ENCODE measurements around the gene SERBP1. TPM values are rescaled to one million over a fixed set of nuclear protein-coding genes. Genes with fewer than 3 reads are reported as not detected.

SERBP1 gene
- total and polyA plus RNA-seq, 2 of the 8 experiments (the other 6 are each of a cell fraction or from before 2014, with no cell fraction given): 229 to 536 TPM

DNA sequence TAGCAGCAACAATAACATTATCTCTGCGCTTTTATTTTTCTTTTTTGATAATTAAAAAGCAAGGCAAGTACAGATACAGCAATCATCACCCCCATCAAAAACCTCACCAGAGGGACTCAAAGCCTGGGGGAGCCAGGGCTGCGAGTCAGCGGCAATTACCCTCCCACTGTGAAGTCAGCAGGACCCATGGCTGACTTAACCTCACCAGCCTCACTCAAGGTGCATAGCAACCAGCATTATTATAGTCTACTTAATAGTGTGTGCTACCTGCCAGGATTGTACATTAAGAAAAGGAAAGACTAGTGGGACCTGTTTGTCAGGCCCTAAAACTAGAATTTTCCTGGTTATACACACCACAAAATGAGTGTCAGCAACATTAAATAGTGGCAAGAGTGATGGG is 28.9 kb upstream of the SERBP1 start:
- no peak overlapping the region for H3K56ac ChIP-seq (replicated peaks; ENCODE audit: insufficient read length, low read depth, low read length)
- H3K23me2 ChIP-seq (ENCODE audit: low read depth, low read length): no peaks in the 10 kb centered on the region
- WGBS, 2 experiments (ENCODE audit: extremely low coverage in 1 of 2, insufficient coverage in 1 of 2, insufficient read length in 1 of 2, insufficient replicate concordance in 2 of 2, low coverage in 1 of 2, low lambda C conversion rate in 2 of 2, missing lambda C conversion rate in 1 of 2): 0% methylated on average over 3 of the region's 3 CpGs; no CpG with 5 or more reads in 1 of the 2 experiments
- FAIRE-seq: peak; percentile 58
- no peaks in the 10 kb centered on the region for H3K9me3 ChIP-seq (ENCODE audit: insufficient read depth in 2 of 2, low read depth in 1 of 2, low read length in 1 of 2)
- H3K4ac ChIP-seq (replicated peaks; ENCODE audit: insufficient read length, low read depth, low read length): no peak overlapping the region
- no peaks in the 10 kb centered on the region for H3K79me1 ChIP-seq (ENCODE audit: low read depth, low read length)
- no peak overlapping the region; the same call in 1 of the 2 replicates for H3K27ac ChIP-seq (ENCODE audit: low read depth, low read length)
- no peaks in the 10 kb centered on the region for H3K27me3 ChIP-seq (replicated peaks in 1 of 4; ENCODE audit: control insufficient read depth in 3 of 4, extremely low read depth in 1 of 4, insufficient read depth in 3 of 4, low read length in 3 of 4)
- no peak overlapping the region for H3K9ac ChIP-seq (replicated peaks in 1 of 4; ENCODE audit: extremely low read depth in 1 of 4, low read depth in 3 of 4, low read length in 3 of 4)
- H4K91ac ChIP-seq (replicated peaks; ENCODE audit: insufficient read length, low read length): peak overlapping the region; percentile 25
- no peak overlapping the region; the same call in 1 of the 2 replicates for H3K18ac ChIP-seq (ENCODE audit: extremely low read depth, low read length)
- peak overlapping the region in 2 of 4 experiments; percentile 15 to 49; a peak in 3 of 8 replicates for H3K4me3 ChIP-seq (ENCODE audit: extremely low read depth in 1 of 4, insufficient read depth in 2 of 4, low read depth in 3 of 4, low read length in 4 of 4)
- H2BK120ac ChIP-seq (replicated peaks; ENCODE audit: low read depth, low read length): no peak overlapping the region
- H3K36me3 ChIP-seq (ENCODE audit: control insufficient read depth in 2 of 4, insufficient read depth in 4 of 4, low read length in 3 of 4): no peaks in the 10 kb centered on the region
- peak overlapping the region; percentile 13; the same call in 1 of the 2 replicates for H2BK5ac ChIP-seq (ENCODE audit: low read depth, low read length)
- no peaks in the 10 kb centered on the region for H3K79me2 ChIP-seq (ENCODE audit: control insufficient read depth in 1 of 2, insufficient read depth in 2 of 2, low read length in 2 of 2)
- no peaks in the 10 kb centered on the region for H4K20me1 ChIP-seq (replicated peaks in 1 of 2; ENCODE audit: control insufficient read depth in 1 of 2, insufficient read depth in 2 of 2, low read length in 2 of 2)
- H4K8ac ChIP-seq (ENCODE audit: extremely low read depth, insufficient read depth, low read length): no peak overlapping the region
- no peak overlapping the region for H2BK15ac ChIP-seq (ENCODE audit: low read length)
- no peak overlapping the region for H3K14ac ChIP-seq (ENCODE audit: insufficient read length)
- H2AK5ac ChIP-seq (ENCODE audit: low read depth, low read length): no peak overlapping the region
- H2BK12ac ChIP-seq (ENCODE audit: low read depth, low read length): no peak overlapping the region
- no peak overlapping the region for H2AFZ ChIP-seq (ENCODE audit: low read length)
- no peak overlapping the region for H3K23ac ChIP-seq (ENCODE audit: insufficient read length)
- H4K5ac ChIP-seq (ENCODE audit: insufficient read length, low read depth, low read length): no peak overlapping the region
- peak overlapping the region; percentile 57 to 60 for H3K4me2 ChIP-seq (ENCODE audit: insufficient read depth in 1 of 2, low read depth in 2 of 2, low read length in 2 of 2)
- peaks cover 4 to 30% (median 24%) of the 10 kb centered on the region in 4 experiments; a peak in 6 of 7 replicates for H3K4me1 ChIP-seq (replicated peaks in 1 of 4; ENCODE audit: control insufficient read depth in 3 of 4, insufficient read depth in 4 of 4, low read length in 3 of 4)
- ChIA-PET POLR2A (ENCODE audit: partially characterized antibody) (interaction anchor here (0.9 to 7.2 kb wide), 5 partner anchors 17 to 58 kb away, joined by 3 to 72 read pairs (median 4); partner anchors contain the start of gene SERBP1), CTCF (ENCODE audit: partially characterized antibody) (interaction anchor here (0.6 to 1.4 kb wide), 3 partner anchors 12 to 41 kb away, joined by 3 to 5 read pairs (median 3); no protein-coding TSS in a partner anchor)
- peak; percentile 39 to 55 for DNase-seq (ENCODE audit: low read depth in 1 of 2, low spot score in 2 of 2)
- no peak overlapping the region for H2BK20ac ChIP-seq (ENCODE audit: low read length)
- TF ChIP-seq KDM4A (IDR thresholded peaks at IDR 0.05; ENCODE audit: low read depth, low read length, severe bottlenecking): no peak
- 0 out of 2 replicates have a peak, but pooled peaks have one; percentile 46 for TF ChIP-seq YY1 (IDR thresholded peaks at IDR 0.05; ENCODE audit: low read depth, low read length)
- 0 out of 2 replicates have a peak, but pooled peaks have one; percentile 11 for TF ChIP-seq SP1 (IDR thresholded peaks at IDR 0.05; ENCODE audit: low read depth, low read length)
- 0 out of 2 replicates have a peak, but pooled peaks have one; percentile 43 for TF ChIP-seq TCF12 (IDR thresholded peaks at IDR 0.05; ENCODE audit: low read depth, low read length)
- peak; percentile 9 to 28; a peak in 1 of 4 replicates for TF ChIP-seq HDAC2 (IDR thresholded peaks at IDR 0.05; ENCODE audit: borderline replicate concordance in 1 of 2, low read depth in 2 of 2, low read length in 2 of 2)
- no peak for TF ChIP-seq NRF1 (IDR thresholded peaks at IDR 0.05; ENCODE audit: low read depth, low read length)
- TF ChIP-seq SIX5 (IDR thresholded peaks at IDR 0.05; ENCODE audit: low read depth, low read length): no peak
